ENCODE results near the gene IMPA2.

Gene IMPA2

GRCh38 chr18:12023375-12023774, 42.1 kb downstream of the IMPA2 start:
- TF ChIP-seq CTCF (IDR thresholded peaks at IDR 0.05; ENCODE audit: control insufficient read depth, insufficient read depth, low read depth, low read length, missing control alignments) = no peak
- no peak overlapping the region for H3K4me3 ChIP-seq (ENCODE audit: control insufficient read depth, low read depth, low read length)
- no peak for DNase-seq (ENCODE audit: low read depth)

GRCh38 chr18:12026562-12026961, 45.3 kb downstream of the IMPA2 start:
- TF ChIP-seq CTCF (IDR thresholded peaks at IDR 0.05; ENCODE audit: control insufficient read depth, insufficient read depth, low read depth, low read length, missing control alignments) = no peak
- H3K4me3 ChIP-seq (ENCODE audit: control insufficient read depth, low read depth, low read length) = no peak overlapping the region

GRCh38 chr18:12027046-12027445, 45.7 kb downstream of the IMPA2 start:
- H3K4me3 ChIP-seq (ENCODE audit: control insufficient read depth, low read depth, low read length) = no peak overlapping the region
- DNase-seq (ENCODE audit: low read depth) = no peak
- no peak for TF ChIP-seq CTCF (IDR thresholded peaks at IDR 0.05; ENCODE audit: control insufficient read depth, insufficient read depth, low read depth, low read length, missing control alignments)

More at GRCh38 chr18:12026562-12026961, 45.3 kb downstream of the IMPA2 start:
- DNase-seq (ENCODE audit: low read depth) = no peak

GRCh38 chr18:12027480-12027879, 46.2 kb downstream of the IMPA2 start:
- no peak overlapping the region for H3K4me3 ChIP-seq (ENCODE audit: control insufficient read depth, low read depth, low read length)
- DNase-seq (ENCODE audit: low read depth) = no peak
- TF ChIP-seq CTCF (IDR thresholded peaks at IDR 0.05; ENCODE audit: control insufficient read depth, insufficient read depth, low read depth, low read length, missing control alignments) = no peak

- no peak for TF ChIP-seq CTCF (IDR thresholded peaks at IDR 0.05; ENCODE audit: control insufficient read depth, insufficient read depth, low read depth, low read length, missing control alignments)
- no peak overlapping the region for H3K4me3 ChIP-seq (ENCODE audit: control insufficient read depth, low read depth, low read length)
- DNase-seq (ENCODE audit: low read depth) = no peak
These were observed 46.8 kb downstream of the IMPA2 start for GRCh38 chr18:12028040-12028628.

GRCh38 chr18:12028674-12029073, 47.4 kb downstream of the IMPA2 start:
- TF ChIP-seq CTCF (IDR thresholded peaks at IDR 0.05; ENCODE audit: control insufficient read depth, insufficient read depth, low read depth, low read length, missing control alignments) = no peak
- no peak for DNase-seq (ENCODE audit: low read depth)
- H3K4me3 ChIP-seq (ENCODE audit: control insufficient read depth, low read depth, low read length) = no peak overlapping the region
